Measurements from ENCODE around the gene TNNI2. TPM values are rescaled to one million over a fixed set of nuclear protein-coding genes. Genes with fewer than 3 reads are reported as not detected.

The TNNI2 gene
- total RNA-seq, 1 experiment from 2014 or later: not detected

GRCh38 chr11:1792461-1792860, 46.3 kb upstream of the TNNI2 start:
- H3K27me3 ChIP-seq (ENCODE audit: insufficient read depth, low read length): no peaks in the 10 kb centered on the region
- H2BK15ac ChIP-seq (ENCODE audit: low read depth, low read length): no peak overlapping the region
- Mint-ChIP-seq H3K27ac (no peak overlapping the region), H3K36me3 (ENCODE audit: insufficient read depth in 1 of 3, low read depth in 3 of 3) (no peaks in the 10 kb centered on the region), H3K4me1 (peaks cover 0 to 2% of the 10 kb centered on the region in 2 experiments; a peak in 1 of 4 replicates), H3K27me3 (ENCODE audit: low read depth) (peaks cover 70% of the 10 kb centered on the region), H3K4me3 (no peak overlapping the region), H3K9me3 (no peaks in the 10 kb centered on the region)
- H3K23me2 ChIP-seq (ENCODE audit: insufficient read length, low read depth, low read length, poor library complexity, severe bottlenecking): no peaks in the 10 kb centered on the region
- H4K5ac ChIP-seq (ENCODE audit: insufficient read length, low read depth, low read length): no peak overlapping the region
- H3K4me2 ChIP-seq (ENCODE audit: insufficient read depth, insufficient read length, low read length): no peak overlapping the region
- H2BK120ac ChIP-seq (ENCODE audit: low read depth, low read length, poor library complexity, severe bottlenecking): no peak overlapping the region
- H2BK20ac ChIP-seq (ENCODE audit: low read depth, low read length, poor library complexity, severe bottlenecking): no peak overlapping the region
- no peak overlapping the region for H3K4ac ChIP-seq (ENCODE audit: low read depth, low read length)
- no peak for DNase-seq
- no peaks in the 10 kb centered on the region for H3K9me3 ChIP-seq (ENCODE audit: control insufficient read depth, low read depth, low read length)
- H3K79me2 ChIP-seq (ENCODE audit: insufficient read depth, low read length): no peaks in the 10 kb centered on the region
- no peak overlapping the region for H3K14ac ChIP-seq (ENCODE audit: insufficient read depth, low read length)
- H4K8ac ChIP-seq (replicated peaks; ENCODE audit: insufficient read length, low read depth, low read length): no peak overlapping the region
- no peak overlapping the region for H2AFZ ChIP-seq (ENCODE audit: low read length)
- no peak overlapping the region for H3K56ac ChIP-seq (ENCODE audit: insufficient read length, low read depth, low read length)
- no peak overlapping the region for H2BK5ac ChIP-seq (ENCODE audit: insufficient read length, low read length)
- no peak overlapping the region for H2BK12ac ChIP-seq (ENCODE audit: insufficient read length, low read depth, low read length)
- no peaks in the 10 kb centered on the region for H4K20me1 ChIP-seq (ENCODE audit: control insufficient read depth, insufficient read depth, insufficient read length)
- H4K91ac ChIP-seq (ENCODE audit: insufficient read length, low read depth, low read length): no peak overlapping the region
- no peaks in the 10 kb centered on the region for H3K4me1 ChIP-seq (ENCODE audit: insufficient read depth, low read length)
- no peak overlapping the region for H2AK5ac ChIP-seq (ENCODE audit: insufficient read length, low read length)
- no peak overlapping the region for H3K18ac ChIP-seq (ENCODE audit: insufficient read length, low read depth, low read length)
- H3K23ac ChIP-seq (ENCODE audit: insufficient read length, low read depth, low read length): no peak overlapping the region
- H3K9ac ChIP-seq (ENCODE audit: extremely low read depth, insufficient read length, low read length): no peak overlapping the region
- no peak overlapping the region for H3K27ac ChIP-seq (ENCODE audit: insufficient read length, low read depth, low read length)
- no peak overlapping the region for H3T11ph ChIP-seq (ENCODE audit: low read length)
- no CpG with 5 or more reads among the region's 12 CpGs for WGBS (ENCODE audit: extremely low coverage, insufficient read length, low lambda C conversion rate)
- H3K79me1 ChIP-seq (ENCODE audit: insufficient read depth, low read depth, low read length, poor library complexity, severe bottlenecking): no peaks in the 10 kb centered on the region
- TF ChIP-seq CTCF (conservative IDR thresholded peaks at IDR 0.05): no peak

Measured in H9 (cell line).